Stimulated activated CD4-positive, alpha-beta T cell treated with anti-CD3 and anti-CD28 coated beads, Interleukin-4, amount 100 ng/mL, for 1 hour (primary cell): Measurements from ENCODE around the gene SLC2A4RG.
"Not testable (repeated sequence)": the region's sequence is repeated elsewhere in the genome, so short reads cannot be mapped to it uniquely, and the experiment has no call there.

Experiments
- DNase-seq: peaks from one replicate; pipeline ENCODE4 v3.0.0-alpha.2; 2020

SLC2A4RG gene

DNA sequence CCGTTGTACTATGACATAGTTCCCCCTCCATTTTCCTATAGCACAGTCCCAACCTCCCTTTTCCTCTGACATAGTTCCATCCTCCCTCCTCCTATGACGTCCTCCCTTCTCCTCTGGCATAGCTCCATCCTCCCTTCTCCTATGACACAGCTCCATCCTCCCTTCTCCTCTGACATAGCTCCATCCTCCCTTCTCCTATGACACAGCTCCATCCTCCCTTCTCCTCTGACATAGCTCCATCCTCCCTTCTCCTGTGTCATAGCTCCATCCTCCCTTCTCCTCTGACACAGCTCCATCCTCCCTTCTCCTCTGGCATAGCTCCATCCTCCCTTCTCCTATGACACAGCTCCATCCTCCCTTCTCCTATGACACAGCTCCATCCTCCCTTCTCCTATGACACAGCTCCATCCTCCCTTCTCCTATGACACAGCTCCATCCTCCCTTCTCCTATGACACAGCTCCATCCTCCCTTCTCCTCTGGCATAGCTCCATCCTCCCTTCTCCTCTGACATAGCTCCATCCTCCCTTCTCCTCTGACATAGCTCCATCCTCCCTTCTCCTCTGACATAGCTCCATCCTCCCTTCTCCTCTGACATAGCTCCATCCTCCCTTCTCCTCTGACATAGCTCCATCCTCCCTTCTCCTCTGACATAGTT, 16.5 kb upstream of the SLC2A4RG start:
- not testable (repeated sequence) for DNase-seq

DNA sequence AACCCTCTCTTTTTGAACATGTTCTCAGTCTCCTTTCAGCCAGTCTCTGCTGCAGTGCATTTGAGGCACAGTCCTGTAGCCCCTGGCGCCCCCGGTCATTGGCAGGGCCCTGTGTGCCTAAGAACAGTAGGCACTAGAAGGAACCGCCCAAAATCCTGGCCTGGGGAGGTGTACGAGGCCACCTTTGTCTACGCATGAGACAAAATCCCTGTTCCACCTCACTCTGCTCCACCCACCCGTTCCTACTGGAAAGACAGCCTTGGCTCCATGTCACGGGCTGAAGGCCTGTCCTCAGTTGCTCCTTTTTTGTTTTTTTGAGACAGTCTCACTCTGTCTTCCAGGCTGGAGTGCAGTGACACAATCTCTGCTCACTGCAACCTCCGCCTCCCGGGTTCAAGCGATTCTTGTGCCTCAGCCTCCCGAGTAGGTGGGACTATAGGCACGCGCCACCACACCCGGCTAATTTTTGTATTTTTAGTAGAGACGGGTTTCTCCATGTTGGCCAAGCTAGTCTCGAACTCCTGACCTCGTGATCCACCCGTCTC, 9.3 kb upstream of the SLC2A4RG start:
- not testable (repeated sequence) for DNase-seq

DNA sequence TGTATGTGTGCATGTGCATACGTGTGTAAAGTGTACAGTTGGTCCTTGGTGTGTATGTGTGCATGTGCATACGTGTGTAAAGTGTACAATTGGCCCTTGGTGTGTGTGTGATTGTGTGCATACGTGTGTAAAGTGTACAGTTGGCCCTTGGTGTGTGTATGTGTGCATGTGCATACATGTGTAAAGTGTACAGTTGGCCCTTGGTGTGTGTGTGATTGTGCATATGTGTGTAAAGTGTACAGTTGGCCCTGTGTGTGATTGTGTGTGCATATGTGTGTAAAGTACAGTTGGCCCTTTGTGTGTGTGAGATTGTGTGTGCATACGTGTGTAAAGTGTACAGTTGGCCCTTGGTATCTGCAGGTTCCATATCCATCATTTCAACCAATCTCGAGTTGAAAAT, 8.2 kb upstream of the SLC2A4RG start:
- no peak for DNase-seq

DNA sequence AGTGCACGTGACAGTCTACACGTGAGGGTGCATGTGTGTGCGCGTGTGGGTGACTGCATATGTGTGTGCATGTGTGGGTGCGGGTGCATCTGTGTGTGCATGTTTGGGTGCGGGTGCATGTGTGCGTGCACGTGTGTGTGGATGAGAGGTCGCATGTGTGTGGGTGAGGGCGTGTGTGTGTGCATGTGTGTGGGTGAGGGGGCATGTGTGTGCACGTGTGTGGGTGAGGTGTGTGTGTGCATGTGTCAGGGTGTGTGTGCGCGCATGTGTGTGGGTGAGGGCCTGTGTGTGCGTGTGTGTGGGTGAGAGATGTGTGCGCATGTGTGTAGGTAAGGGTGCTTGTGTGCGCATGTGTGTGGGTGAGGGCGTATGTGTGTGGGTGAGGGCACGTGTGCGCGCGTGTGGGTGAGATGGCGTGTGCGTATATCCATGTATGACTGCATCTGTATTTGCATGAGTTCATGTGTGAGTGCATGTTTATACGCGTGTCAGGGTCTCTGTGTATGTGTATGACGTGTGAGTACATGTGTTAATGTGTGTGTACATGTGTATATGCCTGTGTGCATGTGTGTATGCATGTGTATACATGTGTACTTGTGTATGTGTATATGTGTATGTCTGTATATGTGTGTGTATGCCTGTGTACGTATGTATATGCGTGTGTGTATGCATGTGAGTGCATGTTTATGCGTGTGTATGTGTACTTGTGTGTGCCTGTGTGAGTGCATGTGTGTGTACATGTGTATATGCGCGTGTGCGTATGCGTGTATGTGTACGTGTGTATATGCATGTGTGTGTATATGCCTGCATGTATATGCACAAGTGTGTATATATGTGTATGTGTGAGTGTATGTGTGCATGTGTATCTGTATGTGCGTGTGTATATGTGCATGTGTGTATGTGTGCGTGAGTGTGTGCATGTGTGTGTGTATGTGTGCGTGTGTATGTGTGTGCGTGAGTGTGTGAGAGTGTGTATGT, 7.2 kb upstream of the SLC2A4RG start:
- DNase-seq = no peak

DNA sequence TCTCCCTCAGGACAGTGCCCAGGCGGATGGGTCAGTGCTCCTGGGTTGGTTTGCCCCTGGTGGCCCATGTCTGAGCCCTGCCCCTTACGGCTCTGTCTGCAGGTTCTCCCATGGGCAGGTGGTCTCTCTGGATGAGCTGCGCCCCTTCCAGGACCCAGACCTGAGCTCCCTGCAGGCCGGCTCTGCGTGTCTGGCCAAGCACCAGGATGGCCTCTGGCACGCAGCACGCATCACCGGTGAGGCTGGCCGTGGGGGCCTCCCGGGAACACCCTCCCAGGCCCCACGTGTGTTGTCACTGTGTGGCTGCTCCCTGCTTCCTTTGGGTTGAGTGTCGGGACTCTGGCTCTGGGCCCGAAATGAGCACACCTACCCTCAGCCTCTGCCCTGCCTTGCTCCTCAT, 6.5 kb upstream of the SLC2A4RG start:
- no peak for DNase-seq

DNA sequence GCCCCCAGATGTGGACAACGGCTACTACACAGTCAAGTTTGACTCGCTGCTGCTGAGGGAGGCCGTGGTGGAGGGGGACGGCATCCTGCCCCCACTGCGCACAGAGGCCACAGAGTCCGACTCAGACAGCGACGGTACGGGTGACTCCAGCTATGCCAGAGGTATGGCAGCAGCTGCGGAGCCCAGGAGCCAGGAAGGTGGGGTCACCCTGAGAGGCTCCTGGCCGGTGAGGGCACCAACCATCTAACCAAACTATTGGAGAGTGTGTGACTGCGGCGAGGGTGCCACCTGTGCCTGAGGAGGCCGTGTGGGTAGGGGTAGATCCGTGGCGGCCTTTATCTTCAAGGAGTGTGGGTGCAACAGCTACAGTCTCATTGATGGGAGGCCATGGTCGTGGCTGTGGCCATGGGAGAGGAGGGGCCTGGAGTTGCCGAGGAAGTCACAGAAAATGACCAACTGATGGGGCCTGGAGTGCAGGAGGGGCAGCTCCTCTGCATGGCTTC, 5.9 kb upstream of the SLC2A4RG start:
- no peak for DNase-seq

DNA sequence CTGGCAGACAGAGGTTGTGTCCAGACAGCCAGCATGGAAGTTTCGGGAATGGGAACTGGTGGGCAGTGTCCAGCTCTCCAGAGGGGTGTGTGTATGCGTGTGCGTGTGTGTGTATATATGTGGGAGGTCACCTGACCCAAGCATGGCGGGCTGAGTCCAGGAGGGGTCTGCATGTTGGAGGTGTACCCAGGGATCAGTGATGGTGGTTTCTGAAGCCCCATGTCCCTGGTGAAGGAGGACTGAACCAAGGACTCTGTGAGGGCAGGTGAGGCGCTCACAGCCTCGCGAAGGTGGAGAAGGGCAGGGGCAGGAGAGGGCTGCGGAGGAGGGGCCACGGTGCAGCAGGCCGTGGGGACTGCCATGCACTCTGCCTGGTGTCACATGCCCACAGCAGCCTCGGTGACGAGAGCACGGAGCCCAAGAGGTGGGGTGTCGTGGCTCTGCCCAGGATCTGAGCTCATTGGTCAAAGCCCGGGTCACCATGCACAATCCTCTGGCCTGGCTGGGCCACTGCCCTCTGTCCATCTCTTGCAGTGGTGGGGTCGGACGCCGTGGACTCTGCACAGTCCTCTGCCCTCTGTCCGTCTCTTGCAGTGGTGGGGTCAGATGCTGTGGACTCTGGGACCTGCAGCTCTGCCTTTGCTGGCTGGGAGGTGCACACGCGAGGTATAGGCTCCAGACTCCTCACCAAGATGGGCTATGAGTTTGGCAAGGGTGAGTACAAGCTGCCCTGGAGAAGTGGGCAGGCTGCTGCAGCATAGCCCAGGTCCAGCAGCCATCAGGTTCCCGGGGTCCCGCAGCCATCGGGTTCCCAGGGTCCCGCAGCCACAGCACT, 5.2 kb upstream of the SLC2A4RG start:
- no peak for DNase-seq

DNA sequence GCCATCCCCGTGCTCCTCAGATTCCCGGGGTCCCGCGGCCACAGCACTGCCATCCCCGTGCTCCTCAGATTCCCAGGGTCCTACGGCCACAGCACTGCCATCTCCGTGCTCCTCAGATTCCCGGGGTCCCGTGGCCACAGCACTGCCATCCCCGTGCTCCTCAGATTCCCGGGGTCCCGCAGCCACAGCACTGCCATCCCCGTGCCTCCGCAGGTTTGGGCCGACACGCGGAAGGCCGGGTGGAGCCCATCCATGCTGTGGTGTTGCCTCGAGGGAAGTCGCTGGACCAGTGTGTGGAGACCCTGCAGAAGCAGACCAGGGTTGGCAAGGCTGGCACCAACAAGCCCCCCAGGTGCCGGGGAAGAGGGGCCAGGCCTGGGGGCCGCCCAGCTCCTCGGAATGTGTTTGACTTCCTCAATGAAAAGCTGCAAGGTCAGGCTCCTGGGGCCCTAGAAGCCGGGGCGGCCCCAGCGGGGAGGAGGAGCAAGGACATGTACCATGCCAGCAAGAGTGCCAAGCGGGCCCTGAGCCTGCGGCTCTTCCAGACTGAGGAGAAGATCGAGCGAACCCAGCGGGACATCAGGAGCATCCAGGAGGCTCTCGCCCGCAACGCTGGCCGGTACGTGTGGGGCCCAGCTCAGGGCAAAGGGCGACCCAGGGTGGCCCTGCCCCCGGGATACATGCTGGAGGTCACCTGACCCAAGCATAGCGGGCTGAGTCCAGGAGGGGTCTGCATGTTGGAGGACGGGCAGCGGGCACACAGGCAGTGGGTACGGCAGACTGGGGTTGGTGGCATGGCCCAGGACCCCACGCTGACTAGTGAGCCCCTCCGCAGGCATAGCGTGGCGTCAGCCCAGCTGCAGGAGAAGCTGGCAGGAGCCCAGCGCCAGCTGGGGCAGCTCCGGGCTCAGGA, 4.4 kb upstream of the SLC2A4RG start:
- no peak for DNase-seq

DNA sequence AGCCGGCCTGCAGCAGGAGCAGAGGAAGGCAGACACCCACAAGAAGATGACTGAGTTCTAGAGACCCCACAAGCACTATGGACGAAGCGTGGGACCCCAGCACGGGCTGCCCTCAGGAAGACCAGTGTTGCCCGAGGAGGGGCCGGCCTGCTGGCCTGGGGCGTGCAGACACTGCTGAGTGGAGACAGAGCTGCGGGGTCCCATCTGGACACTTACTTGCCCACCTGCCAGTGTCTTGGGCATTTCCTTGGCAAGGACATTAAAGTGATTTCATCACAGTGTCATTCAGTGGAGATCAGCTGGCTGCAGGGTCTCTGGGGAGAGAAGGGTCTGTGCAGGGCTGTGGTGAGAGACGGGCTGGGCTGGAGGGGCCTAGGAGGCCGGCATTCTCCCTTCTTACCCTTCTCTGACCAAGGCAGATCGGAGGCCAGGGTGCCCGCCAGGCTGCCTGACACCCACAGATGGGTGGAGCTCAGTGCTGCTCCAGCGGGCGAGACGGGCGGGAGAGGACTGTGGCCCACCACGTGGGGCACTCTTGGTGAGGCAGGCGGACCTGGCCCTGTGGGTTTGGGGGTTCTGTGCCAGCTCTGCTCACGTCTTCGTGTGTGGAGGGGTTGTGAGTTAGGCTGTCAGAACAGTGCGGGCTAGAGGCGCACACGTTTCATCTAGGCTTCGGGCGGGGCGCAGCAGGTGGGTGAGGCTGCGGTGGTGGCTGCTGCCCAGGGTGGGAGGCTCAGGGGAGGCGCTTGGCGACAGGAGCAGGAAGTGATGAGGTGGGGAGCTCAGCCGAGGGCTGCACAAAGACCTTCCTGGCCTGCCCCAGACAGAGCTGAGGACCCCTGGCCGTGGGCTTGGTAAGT, 3.5 kb upstream of the SLC2A4RG start, which contains the start of gene LIME1:
TSS of gene LIME1 (plus strand) at position 806 of the 860 bp plus-strand sequence. CDS start 886 bp downstream, outside the sequence.
- DNase-seq = peak; percentile 62

DNA sequence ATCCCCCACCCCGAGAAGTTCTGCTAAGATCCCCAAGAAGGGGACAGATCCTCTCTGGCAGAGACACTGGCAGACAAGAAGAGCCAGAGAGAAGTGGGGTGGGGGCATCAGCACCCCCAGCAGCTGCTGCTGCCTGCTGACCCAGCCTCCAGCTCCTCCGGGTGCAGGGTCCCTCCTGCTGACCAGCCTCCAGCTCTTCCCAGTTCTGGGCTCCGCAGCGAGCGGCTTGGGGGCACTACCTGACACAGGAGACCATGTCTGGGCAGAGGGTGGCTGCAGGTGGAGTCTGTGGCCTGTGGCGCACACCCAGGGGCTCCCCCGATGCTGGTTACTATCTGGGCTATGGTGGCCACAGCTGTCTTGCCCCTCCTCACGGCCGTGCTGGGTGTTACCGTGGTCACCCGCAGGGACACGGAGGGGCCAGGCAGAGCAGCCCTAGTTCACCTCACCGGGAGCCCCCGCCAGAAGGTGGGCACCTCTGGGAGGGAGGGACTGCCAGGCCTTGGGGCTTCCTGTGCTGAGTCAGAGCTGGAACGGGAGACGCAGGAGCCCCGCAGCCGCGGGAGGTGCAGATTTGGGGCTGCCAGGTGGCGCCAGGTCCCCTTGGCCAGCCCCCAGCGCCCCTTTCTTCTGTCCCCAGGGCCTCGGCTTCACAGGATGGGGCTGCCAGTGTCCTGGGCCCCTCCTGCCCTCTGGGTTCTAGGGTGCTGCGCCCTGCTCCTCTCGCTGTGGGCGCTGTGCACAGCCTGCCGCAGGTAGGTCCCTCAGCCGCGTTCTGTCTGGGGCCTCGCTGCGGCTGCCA, 2.5 kb upstream of the SLC2A4RG start:
- DNase-seq = peak; percentile 49

DNA sequence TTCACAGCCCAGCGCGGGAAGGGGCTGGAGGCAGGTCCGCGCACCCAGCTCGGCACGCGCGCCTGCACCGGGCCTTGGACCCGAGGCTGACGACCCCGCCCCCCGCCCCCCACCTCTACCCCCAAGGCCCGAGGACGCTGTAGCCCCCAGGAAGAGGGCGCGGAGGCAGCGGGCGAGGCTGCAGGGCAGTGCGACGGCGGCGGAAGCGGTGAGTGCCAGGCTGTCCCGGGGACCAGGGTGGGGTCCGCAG, 2.0 kb upstream of the SLC2A4RG start:
- no peak for DNase-seq

DNA sequence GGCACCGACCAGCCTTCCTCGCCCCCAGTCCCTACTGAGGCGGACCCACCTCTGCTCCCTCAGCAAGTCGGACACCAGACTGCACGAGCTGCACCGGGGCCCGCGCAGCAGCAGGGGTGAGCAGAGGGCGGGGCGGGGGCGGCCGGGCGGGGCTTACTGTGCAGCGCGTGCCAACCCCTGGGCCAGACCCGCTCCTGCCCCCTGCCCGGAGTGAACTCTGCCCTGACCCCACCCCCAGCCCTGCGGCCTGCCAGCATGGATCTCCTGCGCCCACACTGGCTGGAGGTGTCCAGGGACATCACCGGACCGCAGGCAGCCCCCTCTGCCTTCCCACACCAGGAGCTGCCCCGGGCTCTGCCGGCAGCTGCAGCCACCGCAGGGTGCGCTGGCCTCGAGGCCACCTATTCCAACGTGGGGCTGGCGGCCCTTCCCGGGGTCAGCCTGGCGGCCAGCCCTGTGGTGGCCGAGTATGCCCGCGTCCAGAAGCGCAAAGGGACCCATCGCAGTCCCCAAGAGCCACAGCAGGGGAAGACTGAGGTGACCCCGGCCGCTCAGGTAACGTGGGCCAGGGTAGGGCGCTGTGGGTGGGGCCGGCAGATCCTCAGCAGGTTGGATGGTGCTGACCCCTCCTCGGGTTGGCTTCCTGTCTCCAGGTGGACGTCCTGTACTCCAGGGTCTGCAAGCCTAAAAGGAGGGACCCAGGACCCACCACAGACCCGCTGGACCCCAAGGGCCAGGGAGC, 1.5 kb upstream of the SLC2A4RG start:
- peak; percentile 42 for DNase-seq

DNA sequence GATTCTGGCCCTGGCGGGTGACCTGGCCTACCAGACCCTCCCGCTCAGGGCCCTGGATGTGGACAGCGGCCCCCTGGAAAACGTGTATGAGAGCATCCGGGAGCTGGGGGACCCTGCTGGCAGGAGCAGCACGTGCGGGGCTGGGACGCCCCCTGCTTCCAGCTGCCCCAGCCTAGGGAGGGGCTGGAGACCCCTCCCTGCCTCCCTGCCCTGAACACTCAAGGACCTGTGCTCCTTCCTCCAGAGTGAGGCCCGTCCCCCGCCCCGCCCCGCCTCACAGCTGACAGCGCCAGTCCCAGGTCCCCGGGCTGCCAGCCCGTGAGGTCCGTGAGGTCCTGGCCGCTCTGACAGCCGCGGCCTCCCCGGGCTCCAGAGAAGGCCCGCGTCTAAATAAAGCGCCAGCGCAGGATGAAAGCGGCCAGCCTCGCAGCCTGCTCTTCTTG, 868 bp upstream of the SLC2A4RG start:
- peak; percentile 41 for DNase-seq

DNA sequence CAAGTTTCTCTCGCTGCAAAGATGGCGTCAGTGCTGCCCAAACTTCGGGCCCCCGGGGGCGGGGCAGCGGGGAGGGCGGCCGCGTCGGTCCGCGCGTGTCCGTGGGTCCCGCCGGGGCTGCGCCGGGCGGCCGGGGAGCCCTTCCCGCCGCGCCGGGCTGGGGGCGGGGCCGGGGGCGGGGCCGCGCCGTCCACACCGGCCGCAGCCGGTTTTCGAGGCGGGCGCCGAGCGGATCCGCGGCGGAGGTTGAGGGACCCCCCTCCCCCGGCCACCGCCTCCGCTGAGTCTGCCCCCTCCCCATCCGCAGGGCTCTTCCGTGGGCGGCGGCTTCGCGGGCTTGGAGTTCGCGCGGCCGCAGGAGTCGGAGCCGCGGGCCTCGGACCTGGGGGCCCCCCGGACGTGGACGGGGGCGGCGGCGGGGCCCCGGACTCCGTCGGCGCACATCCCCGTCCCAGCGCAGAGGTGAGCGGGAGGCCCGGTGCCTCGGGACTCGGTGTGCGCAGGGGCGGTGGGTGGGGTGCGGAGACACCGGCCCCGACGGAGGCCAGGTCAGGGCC, 572 bp downstream of the SLC2A4RG start:
- DNase-seq = peak; percentile 43

DNA sequence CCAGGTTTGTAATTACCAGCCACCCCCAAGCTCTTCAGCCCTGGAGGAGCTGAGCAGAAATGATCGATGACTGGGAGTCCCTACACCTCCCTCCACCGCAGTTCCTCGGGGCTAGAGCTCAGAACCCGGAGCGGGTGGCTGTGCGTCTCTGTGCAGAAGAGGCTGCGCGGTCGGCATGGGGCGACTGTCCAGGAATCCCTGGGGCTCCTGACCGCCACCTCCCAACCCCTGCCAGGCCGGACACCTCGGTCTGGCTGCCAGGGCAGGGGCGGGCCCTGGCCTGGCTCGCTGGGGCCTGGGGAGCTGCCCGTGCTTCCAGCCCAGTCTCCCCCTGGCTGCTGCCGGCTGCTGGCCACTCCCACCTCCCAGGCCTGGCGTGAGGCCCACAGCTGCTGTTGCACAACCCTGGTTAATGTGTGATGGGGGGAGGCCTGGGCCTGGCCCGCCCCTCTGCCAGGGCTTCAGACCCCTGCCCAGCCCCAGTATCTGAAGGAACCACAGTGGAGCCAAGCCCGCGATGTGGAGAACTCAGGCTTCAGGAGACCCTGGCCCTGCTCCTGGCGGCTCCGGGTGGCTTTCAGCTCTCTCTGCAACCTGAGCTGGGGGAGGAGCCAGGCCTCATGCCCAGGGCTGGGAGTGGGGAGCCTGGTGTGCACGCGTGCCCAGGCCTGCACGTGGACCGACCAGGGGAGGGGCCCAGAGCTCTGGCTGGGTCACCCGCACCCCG, 1.2 kb downstream of the SLC2A4RG start:
- peak; percentile 32 for DNase-seq

DNA sequence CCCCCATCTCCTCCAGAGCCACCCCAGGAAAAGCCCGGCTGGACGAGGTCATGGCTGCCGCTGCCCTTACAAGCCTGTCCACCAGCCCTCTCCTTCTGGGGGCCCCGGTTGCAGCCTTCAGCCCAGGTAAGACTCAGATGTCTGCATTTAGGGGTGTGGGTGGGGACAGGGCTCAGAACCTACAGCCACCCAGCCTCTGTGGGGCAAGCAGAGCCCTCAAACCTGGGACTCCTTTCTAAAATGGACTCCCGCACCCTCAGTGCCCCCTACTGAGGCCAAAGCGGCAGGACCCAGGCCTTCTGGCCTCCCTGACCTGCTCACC, 1.7 kb downstream of the SLC2A4RG start:
- no peak for DNase-seq

DNA sequence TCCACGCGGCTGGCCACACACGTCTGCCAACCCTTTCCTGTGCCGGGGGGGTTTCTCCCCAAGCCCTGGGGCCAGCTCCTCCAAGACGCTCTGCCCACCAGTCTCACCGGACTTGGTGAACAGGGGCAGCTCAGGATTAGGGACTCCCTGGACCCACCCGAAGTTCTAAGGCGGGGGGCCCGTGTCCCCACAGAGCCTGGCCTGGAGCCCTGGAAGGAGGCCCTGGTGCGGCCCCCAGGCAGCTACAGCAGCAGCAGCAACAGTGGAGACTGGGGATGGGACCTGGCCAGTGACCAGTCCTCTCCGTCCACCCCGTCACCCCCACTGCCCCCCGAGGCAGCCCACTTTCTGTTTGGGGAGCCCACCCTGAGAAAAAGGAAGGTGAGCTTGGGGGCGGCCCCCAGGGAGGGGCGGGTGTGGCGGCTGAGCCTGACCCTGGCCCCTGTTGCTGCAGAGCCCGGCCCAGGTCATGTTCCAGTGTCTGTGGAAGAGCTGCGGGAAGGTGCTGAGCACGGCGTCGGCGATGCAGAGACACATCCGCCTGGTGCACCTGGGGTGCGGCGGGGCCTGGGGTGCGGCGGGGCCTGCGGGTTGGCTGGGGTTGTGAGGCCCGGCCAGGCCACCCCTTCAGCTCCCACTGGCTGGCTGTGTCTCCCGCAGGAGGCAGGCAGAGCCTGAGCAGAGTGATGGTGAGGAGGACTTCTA, 2.3 kb downstream of the SLC2A4RG start:
- no peak for DNase-seq
